Lung microvascular endothelial cell (primary cell): ENCODE measurements around the gene LY86. TPM values are rescaled to one million over a fixed set of nuclear protein-coding genes. Genes with fewer than 3 reads are reported as not detected.
"Not testable (repeated sequence)": the region's sequence is repeated elsewhere in the genome, so short reads cannot be mapped to it uniquely, and the experiment has no call there.

Source experiments
- DNase-seq, 2 donors: peaks; one replicate each; pipeline versions ENCODE4 v3.0.0 to v3.0.0-alpha.2; 2010; ENCODE audit warnings: low read depth in 2 of 2
- total RNA-seq: library from RNA; depleted of rRNA; stranded (reverse); fragments of >200 nt; gene quantifications from 2 replicates; pipeline ENCODE4 v1.2.1, GENCODE V29; 2014

Gene LY86
- total RNA-seq, 1 donor from 2014 or later, result not detected

GRCh38 chr6:6652932-6653331 is 64.4 kb downstream of the LY86 start:
- no peak for DNase-seq

- DNase-seq, result peak in 1 of 2 donors; percentile 85
Measured at GRCh38 chr6:6654599-6655575, 66.4 kb downstream of the LY86 start.

- DNase-seq, result no peak
Measured at GRCh38 chr6:6655805-6656251, 67.3 kb downstream of the LY86 start.

GRCh38 chr6:6656287-6656686 is 67.8 kb downstream of the LY86 start:
- DNase-seq, result peak in 1 of 2 donors; percentile 13

GRCh38 chr6:6657085-6657819 is 68.7 kb downstream of the LY86 start:
- no peak for DNase-seq

- DNase-seq, result no peak
Measured at GRCh38 chr6:6657820-6658217, 69.3 kb downstream of the LY86 start.

- peak in 1 of 2 donors; percentile 17 for DNase-seq
Measured at GRCh38 chr6:6659600-6660327, 71.2 kb downstream of the LY86 start.

GRCh38 chr6:6660339-6661045 is 72.0 kb downstream of the LY86 start:
- DNase-seq, result no peak

- DNase-seq, result no peak
Measured at GRCh38 chr6:6661191-6661590, 72.7 kb downstream of the LY86 start.

GRCh38 chr6:6661684-6662083 is 73.2 kb downstream of the LY86 start:
- DNase-seq, result peak; percentile 57 to 90

- DNase-seq, result no peak
Measured at GRCh38 chr6:6663421-6664135, 75.1 kb downstream of the LY86 start.

- DNase-seq, result no peak
Measured at GRCh38 chr6:6665555-6666243, 77.2 kb downstream of the LY86 start.

GRCh38 chr6:6670150-6670549 is 81.6 kb downstream of the LY86 start:
- not testable (repeated sequence) for DNase-seq

GRCh38 chr6:6674872-6675271 is 86.4 kb downstream of the LY86 start:
- peak in 1 of 2 donors; percentile 33 for DNase-seq

GRCh38 chr6:6676910-6677441 is 88.5 kb downstream of the LY86 start:
- peak; percentile 81 to 84 for DNase-seq

- DNase-seq, result peak; percentile 35 to 70
Measured at GRCh38 chr6:6678185-6678671, 89.7 kb downstream of the LY86 start.

- DNase-seq, result no peak
Measured at GRCh38 chr6:6678811-6679210, 90.3 kb downstream of the LY86 start.

GRCh38 chr6:6679633-6680032 is 91.1 kb downstream of the LY86 start:
- DNase-seq, result no peak

GRCh38 chr6:6680526-6680925 is 92.0 kb downstream of the LY86 start:
- no peak for DNase-seq
